NT2/D1 (cell line): ENCODE measurements around the gene RAPGEF6.

Experiments used
- SUZ12 ChIP-seq: IDR thresholded peaks from 2 replicates; pipeline ENCODE4 v1.6.1; 2011; ENCODE audit not compliant: insufficient read length, insufficient read depth; ENCODE audit errors: extremely low read depth
- YY1 ChIP-seq: IDR thresholded peaks from 2 replicates; pipeline ENCODE4 v1.6.1; 2011; ENCODE audit not compliant: insufficient read length, insufficient read depth

GRCh38 chr5:131640043-131640856 is 5.2 kb upstream of the RAPGEF6 start:
- TF ChIP-seq SUZ12 (no peak), YY1 (no peak)
